Superior temporal gyrus (tissue), 1 donor: ENCODE data around the gene LHX1.

ENCODE experiments used
- DNase-seq: peaks from one replicate; pipeline ENCODE4 v3.0.0-alpha.2; 2016; ENCODE audit errors: extremely low spot score

LHX1 gene

GRCh38 chr17:36972186-36972700 is 35.0 kb downstream of the LHX1 start:
- no peak for DNase-seq

DNA sequence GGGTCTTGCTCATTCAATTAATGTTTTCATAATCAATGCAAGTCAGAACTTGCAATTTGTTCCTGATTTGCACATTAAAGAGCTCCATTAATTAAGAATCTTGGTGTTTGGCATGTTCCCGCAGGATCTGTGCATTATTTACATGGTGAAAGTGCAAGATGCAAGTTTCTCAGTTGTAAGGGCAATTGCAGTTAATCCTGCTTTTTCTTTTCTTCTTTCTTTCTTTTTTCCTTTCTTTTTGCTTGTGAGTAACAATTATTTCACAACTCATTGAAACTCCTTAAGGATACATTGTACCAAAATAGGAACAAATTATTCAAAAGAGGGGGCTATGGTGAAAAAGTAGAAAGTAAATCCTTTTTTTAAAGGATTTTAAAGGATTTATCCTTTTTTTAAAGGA is 35.6 kb downstream of the LHX1 start:
- no peak for DNase-seq

GRCh38 chr17:36975922-36976515 is 38.7 kb downstream of the LHX1 start:
- DNase-seq = no peak

- no peak for DNase-seq
Measured at GRCh38 chr17:36977066-36977465, 39.8 kb downstream of the LHX1 start.

GRCh38 chr17:36977568-36977967 is 40.3 kb downstream of the LHX1 start:
- DNase-seq = no peak

- no peak for DNase-seq
Measured at GRCh38 chr17:36978810-36979564, 41.7 kb downstream of the LHX1 start.

GRCh38 chr17:36979565-36979941 is 42.3 kb downstream of the LHX1 start:
- DNase-seq = no peak

DNA sequence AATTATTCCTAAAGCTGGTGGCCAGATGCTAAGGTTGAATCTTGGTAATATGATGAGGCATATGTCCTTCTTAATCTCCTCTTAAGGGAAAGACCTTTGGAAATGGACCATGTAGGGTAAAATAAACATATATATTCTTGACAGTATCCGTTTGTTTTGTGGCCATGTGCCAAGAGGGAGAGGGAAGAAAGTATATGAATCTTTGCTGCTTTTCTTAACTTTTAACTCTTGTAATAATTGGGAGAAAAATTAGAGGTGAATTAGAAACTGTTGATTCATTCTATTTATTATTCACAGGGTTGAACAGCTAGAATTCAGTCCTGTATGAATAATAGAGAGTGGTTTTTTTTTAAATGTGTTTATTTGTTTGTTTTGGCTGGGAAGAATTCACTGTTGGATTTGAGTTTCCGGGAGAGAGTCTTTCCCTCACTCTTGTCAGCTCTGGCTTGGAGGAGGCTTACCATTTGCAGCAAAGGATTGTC is 43.0 kb downstream of the LHX1 start:
- no peak for DNase-seq

DNA sequence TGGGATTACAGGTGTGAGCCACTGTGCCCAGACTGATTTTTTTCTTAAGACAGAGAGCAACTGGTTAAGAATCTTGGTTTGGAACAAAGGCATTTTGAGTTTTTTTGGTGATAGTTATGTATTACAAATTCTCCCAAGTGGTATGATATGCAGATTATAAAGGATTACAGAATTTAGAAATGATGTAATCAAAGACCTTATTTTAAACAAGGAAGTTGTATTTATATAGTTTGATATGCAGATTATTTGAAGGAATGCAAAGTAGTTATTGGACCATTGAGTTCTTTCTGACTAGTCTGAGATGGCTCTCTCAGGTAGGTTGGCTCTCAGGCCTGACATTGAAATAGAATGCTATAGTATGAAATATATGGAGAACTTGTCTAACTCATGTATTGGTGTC is 46.3 kb downstream of the LHX1 start:
- DNase-seq = no peak

DNA sequence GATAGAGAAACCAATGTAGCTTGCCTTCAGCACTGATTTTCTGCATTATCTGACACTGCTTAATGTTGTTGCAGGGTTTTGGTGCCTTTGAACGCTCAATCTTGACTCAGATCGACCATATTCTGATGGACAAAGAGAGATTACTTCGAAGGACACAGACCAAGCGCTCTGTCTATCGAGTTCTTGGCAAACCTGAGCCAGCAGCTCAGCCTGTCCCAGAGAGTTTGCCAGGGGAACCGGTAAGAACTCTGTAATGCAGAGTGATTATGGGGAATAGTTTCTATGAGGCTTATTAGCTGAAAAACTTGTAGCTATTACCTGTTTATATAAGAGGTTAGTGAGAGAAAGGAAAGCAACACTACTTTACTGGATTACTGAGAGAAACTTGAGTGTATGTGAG is 51.9 kb downstream of the LHX1 start:
- no peak for DNase-seq

- no peak for DNase-seq
Measured at GRCh38 chr17:36992701-36993100, 55.4 kb downstream of the LHX1 start.

- DNase-seq = no peak
Measured at GRCh38 chr17:36993227-36993626, 56.0 kb downstream of the LHX1 start.
